Left ventricle myocardium inferior (tissue), 1 donor: ENCODE results near the gene KCNMB2. TPM values are rescaled to one million over a fixed set of nuclear protein-coding genes. Genes with fewer than 3 reads are reported as not detected.

Source experiments
- DNase-seq: peaks from one replicate; pipeline ENCODE4 v3.0.0-alpha.2; 2020
- H3K27ac ChIP-seq: fragments of 200-600 bp; replicated peaks from 2 replicates; pipeline ENCODE4 v1.8.0; 2021
- H3K27me3 ChIP-seq: fragments of 200-600 bp; 2 replicates; pipeline ENCODE4 v1.8.0; 2021; ENCODE audit warnings: low read depth
- H3K36me3 ChIP-seq: fragments of 200-600 bp; 2 replicates; pipeline ENCODE4 v1.8.0; 2021
- H3K4me1 ChIP-seq: fragments of 200-600 bp; 2 replicates; pipeline ENCODE4 v1.8.0; 2021
- H3K4me3 ChIP-seq: fragments of 200-600 bp; 2 replicates; pipeline ENCODE4 v1.8.0; 2021; ENCODE audit warnings: mild to moderate bottlenecking, moderate library complexity
- H3K9me3 ChIP-seq: fragments of 200-600 bp; replicated peaks from 2 replicates; pipeline ENCODE4 v1.8.0; 2021
- intact Hi-C: fragments of 100-400 bp; cut with micrococcal nuclease; formaldehyde crosslinking; loops from one replicate; pipeline ENCODE4 v1.11.0; 2022
- total RNA-seq: library from RNA; stranded (reverse); fragmentation: NEBNext Ultra II Directional; extraction: Animal tissue kit (Norgen Biotek cat#: 25700); gene quantifications from one replicate; pipeline ENCODE4 v1.2.1, GENCODE V29; 2021
- TF ChIP-seq, protein P1 (sequence below): fragments of 200-600 bp; IDR thresholded peaks from 2 replicates; pipeline ENCODE4 v1.8.0; 2021; ENCODE audit warnings: antibody characterized with exemption, mild to moderate bottlenecking, borderline replicate concordance
- donor health status: DM: no; HTN: yes; CAD: no; lungs with severe emphysema.

Gene KCNMB2
- total RNA-seq, 1 donor from 2014 or later, result 2.1 TPM

DNA sequence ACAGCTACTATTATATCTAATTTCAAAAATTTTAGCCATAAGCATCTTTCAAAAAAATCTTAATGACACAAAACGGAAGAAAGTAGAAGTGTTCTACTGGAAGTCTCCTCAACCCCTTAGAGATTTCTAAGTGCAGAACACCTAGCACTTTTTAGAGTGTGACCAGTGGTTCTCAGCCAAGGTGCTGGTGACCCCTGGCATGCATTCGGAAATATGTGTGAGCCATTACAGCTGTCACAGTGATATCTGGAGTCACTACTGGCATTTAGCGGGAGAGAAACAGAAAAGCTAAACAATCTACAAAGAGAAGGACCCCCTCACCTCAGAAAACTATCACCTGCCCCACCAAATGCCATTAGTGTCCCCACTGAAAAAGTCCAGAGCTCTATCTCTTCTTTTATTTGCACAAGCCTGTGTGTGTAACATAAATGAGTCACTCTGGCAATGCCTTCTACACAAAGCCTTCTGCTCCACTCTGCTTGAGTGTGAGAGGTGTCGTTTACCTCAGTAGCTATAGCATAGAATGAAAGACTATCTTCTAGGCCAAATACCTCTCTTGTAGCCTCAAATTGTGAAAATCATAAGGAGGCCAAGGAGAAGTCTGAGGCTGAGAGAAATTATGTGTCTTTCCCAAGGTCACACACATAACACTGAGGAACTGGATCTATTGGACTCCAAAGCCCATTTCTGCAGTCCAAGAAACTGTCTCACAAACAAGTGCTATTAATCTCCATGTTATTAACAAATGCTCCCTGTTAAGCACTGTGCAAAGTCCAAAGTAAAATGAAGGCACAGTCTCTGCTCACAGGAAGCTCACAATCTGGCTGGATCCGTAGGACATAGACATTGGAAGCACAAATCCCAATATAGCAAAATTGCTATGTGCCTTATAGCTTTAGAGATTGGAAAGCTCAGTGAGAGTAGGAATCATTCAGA lies 28.5 kb upstream of the KCNMB2 start:
- Histone ChIP-seq H3K27ac (peak overlapping the region; percentile 89), H3K4me1 (peaks cover 17% of the 10 kb centered on the region)
- intact Hi-C loops, result no loop called here

GRCh38 chr3:178508443-178508825 lies 27.8 kb upstream of the KCNMB2 start:
- DNase-seq, result no peak
- intact Hi-C loops, result no loop called here
- Histone ChIP-seq H3K27me3 (no peaks in the 10 kb centered on the region), H3K9me3 (no peaks in the 10 kb centered on the region), H3K27ac (peak overlapping the region; percentile 89), H3K4me3 (no peak overlapping the region), H3K36me3 (no peaks in the 10 kb centered on the region), H3K4me1 (peaks cover 17% of the 10 kb centered on the region)
- TF ChIP-seq, protein P1, sequence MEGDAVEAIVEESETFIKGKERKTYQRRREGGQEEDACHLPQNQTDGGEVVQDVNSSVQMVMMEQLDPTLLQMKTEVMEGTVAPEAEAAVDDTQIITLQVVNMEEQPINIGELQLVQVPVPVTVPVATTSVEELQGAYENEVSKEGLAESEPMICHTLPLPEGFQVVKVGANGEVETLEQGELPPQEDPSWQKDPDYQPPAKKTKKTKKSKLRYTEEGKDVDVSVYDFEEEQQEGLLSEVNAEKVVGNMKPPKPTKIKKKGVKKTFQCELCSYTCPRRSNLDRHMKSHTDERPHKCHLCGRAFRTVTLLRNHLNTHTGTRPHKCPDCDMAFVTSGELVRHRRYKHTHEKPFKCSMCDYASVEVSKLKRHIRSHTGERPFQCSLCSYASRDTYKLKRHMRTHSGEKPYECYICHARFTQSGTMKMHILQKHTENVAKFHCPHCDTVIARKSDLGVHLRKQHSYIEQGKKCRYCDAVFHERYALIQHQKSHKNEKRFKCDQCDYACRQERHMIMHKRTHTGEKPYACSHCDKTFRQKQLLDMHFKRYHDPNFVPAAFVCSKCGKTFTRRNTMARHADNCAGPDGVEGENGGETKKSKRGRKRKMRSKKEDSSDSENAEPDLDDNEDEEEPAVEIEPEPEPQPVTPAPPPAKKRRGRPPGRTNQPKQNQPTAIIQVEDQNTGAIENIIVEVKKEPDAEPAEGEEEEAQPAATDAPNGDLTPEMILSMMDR, result no peak

More for the DNA sequence above, 28.5 kb upstream of the KCNMB2 start:
- Histone ChIP-seq H3K9me3 (no peaks in the 10 kb centered on the region), H3K27me3 (no peaks in the 10 kb centered on the region), H3K4me3 (no peak overlapping the region), H3K36me3 (no peaks in the 10 kb centered on the region)
- TF ChIP-seq, protein P1, result no peak
- DNase-seq, result peak; percentile 29

- Histone ChIP-seq H3K27me3 (no peaks in the 10 kb centered on the region), H3K4me1 (peaks cover 17% of the 10 kb centered on the region), H3K36me3 (no peaks in the 10 kb centered on the region), H3K4me3 (no peak overlapping the region), H3K9me3 (no peaks in the 10 kb centered on the region), H3K27ac (no peak overlapping the region)
- TF ChIP-seq, protein P1, result no peak
- no peak for DNase-seq
- intact Hi-C loops, result no loop called here
Observed at GRCh38 chr3:178510496-178510895, 25.7 kb upstream of the KCNMB2 start.

DNA sequence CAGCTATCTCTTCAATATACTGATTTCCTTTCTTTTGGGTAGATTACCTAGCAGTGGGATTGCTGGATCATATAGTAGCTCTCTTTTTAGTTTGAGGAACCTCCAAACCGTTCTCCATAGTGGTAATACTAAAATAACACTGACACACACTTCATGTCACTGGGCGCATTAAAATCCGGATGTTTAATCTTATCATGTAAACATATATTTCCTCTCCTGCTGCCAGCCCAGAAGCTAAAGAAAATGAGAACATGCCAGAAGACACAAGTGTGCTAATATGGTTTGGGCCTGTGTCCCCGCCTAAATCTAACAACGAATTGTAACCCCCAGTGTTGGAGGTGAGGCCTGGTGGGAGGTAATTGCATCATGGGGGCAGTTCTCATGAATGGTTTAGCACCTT lies 23.6 kb upstream of the KCNMB2 start:
- no peak overlapping the region for H3K27ac ChIP-seq
- peaks cover 22% of the 10 kb centered on the region for H3K4me1 ChIP-seq
- TF ChIP-seq, protein P1, result no peak
- intact Hi-C loops, result no loop called here
- H3K27me3 ChIP-seq, result no peaks in the 10 kb centered on the region
- DNase-seq, result no peak
- no peaks in the 10 kb centered on the region for H3K36me3 ChIP-seq
- no peaks in the 10 kb centered on the region for H3K9me3 ChIP-seq
- no peak overlapping the region for H3K4me3 ChIP-seq

DNA sequence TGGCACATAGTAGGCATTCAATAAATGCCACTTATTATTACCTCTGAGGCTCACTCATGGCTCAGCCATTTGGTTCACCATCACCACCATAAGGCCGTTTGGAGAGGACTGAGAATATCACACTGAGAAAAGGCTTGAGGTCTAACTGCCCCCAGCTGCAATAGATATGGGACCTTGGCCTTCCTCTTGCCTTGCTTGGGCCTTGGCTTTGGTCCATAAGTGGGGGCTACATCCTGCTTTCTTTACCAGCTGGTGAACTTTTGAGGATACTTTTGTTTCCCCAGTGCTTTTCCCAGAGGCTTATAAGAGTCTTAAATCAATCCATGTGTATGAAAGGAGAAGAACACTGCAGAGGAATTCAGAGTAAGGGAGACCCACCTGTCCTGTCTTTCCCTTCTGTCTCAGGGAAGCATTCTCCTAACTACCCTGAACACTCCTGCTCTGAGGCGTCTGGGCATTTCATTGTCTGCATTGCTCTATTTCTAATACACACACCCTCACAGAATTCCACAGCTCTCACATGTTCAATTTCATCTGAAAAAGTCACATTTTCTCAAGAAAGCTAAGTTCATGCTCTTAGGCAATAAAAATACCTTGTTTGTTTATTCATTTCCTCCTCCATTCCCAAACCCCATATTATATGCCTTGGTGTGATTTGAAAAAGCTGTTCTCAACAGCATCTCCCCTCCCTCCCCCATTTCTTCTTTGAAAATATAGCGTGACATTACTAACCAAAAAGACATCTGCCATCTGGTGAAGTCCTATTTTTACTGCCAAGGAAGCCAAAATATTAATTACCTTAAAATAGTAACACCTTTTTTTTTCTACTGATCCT lies 22.5 kb upstream of the KCNMB2 start:
- no peak for DNase-seq
- TF ChIP-seq, protein P1, result no peak
- peak overlapping the region; percentile 41 for H3K27ac ChIP-seq

More for the DNA sequence above, 22.5 kb upstream of the KCNMB2 start:
- Histone ChIP-seq H3K4me1 (peaks cover 22% of the 10 kb centered on the region), H3K36me3 (no peaks in the 10 kb centered on the region), H3K4me3 (no peak overlapping the region), H3K27me3 (no peaks in the 10 kb centered on the region), H3K9me3 (no peaks in the 10 kb centered on the region)
- intact Hi-C loops, result no loop called here
